Inferior parietal cortex (tissue), 1 donor: ENCODE data around the gene MTREX.

ENCODE experiments used
- DNase-seq: peaks from one replicate; pipeline ENCODE4 v3.0.0-alpha.2; 2016; ENCODE audit errors: extremely low spot score

The MTREX gene

DNA sequence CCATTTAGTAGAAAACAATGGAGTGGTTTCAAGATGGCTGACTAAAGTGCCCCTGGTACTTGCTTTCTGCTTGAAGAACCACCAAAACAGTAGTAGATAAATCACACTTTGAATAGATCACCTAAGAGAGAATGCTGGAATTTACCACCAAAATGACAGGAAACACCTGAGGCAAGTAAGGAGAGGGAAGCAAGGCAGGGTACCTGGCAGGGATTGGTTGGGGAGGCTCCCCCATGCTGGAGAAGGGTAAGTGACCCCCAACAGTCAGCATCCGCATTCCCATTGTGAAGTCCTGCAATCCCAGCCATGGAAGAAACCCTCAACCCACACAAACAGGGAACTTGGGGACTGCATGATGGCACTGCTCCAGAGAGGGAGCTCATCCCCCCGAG lies 121.4 kb downstream of the MTREX start:
- no peak for DNase-seq

DNA sequence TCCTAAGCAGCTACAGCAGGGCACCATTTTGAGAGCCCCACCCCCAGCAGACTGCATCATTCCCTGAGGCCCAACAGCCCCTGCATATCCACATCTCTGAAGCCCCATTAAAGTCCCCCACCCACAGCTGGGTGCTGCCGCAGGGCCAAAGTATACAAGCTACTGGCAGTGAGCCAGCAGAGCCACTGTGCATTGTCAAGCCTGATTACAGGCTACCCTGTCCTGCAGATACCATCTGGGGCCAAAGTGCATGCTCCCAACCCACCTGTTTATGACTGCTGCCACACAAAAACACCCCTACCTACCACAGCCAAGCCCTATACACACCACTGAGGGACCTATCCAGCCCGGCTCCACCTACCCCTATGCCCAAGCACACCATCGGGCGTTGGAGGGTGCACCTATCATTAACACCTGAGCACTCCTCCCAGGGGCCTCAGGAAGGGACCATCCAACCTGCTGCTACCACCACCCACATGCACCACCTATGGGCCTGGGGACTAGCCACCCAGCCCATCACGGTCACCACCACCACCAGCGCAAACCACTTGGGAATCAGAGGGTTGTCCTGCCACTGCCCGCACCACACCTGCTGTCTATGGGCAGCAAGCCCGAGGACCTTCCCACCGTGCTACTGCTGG lies 121.9 kb downstream of the MTREX start:
- DNase-seq = no peak

GRCh38 chr5:55432549-55432948 lies 124.8 kb downstream of the MTREX start:
- no peak for DNase-seq

- DNase-seq = no peak
Measured at GRCh38 chr5:55437452-55437851, 129.7 kb downstream of the MTREX start.

DNA sequence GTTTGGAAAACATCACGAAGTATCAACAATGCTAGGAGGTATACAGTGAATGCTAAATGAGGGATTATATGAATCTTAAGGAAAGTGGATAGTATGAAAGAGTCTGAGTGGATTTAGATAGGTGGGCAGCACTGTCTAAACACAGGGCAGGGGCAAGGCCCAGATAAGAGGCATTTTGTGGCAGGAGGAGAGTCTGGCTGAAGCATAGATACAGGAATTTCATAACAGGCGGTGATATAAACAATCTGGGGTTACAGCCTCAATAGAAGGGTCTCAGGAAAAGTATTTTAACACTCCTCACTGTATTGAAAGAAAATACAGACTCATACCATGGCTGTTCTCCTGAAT lies 130.0 kb downstream of the MTREX start:
- DNase-seq = no peak

DNA sequence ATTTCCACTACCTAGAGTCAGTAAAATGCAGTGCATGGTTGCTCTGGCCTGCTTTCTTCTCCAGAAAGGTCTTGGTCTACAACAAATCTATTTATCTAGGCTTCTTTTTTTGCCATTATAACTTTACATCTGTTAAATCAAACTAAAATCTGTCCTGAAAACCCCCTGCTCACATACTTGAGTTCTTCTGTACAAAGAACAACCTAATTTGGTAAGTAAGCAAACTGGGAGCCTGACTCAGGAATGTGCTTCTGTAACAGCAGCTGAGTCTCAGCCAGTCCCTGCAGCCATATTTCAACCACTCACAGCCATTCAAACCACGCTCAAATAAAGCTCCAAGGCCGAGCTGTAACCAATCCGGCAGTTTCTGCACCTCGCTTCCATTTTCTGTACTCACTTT lies 131.2 kb downstream of the MTREX start:
- no peak for DNase-seq

DNA sequence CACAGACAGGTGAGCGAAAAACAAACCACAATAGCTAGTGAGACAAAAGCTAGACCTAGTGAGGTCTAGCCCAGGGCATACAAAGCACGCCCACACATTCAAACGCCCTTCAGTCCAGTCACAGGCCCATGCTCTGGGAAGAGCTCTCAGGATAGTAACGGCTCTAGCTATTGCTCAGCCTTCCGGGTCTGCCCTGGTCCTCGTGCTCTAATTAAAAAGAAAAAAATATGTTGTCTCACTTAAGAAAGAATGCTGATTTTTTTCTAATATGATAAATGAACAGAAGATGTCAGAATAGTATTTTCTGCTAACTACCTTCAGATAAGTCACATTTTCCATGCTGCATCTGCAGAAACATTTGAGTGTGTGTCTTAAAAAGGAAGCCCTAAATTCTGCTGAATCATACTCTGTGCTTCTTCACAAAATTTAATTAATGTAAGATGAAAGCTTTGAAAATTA lies 132.4 kb downstream of the MTREX start:
- no peak for DNase-seq

DNA sequence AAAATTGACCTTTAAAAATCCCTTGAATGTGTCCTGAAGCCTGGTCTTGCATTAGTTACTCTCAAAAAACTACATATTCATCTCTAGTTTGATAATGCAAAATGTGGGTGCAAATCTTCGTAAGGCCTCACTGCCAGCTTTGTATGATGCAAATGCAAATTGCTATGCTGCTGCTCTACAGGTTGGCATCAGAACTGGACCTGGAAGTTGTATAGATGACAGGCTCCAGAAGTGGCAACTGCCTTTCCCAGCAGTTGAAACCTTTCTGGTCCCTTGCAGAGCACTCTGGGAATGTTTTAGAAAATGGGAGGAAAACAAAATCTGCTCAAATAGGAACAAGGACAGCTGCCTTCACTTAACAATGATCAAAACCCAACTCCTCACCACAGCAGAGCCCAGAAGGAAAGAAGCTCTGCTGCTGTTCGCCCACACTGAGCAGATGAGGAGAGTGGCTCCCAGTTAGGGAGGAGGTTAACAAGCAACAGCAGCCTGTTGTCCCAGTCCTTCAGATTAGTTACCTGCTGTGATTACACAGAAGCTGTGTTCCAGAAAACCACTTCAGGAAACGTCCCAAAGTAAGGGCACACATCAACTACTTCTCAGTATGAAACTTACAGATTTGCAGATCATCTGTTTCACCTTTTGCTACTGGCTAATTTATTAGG lies 133.4 kb downstream of the MTREX start:
- no peak for DNase-seq

DNA sequence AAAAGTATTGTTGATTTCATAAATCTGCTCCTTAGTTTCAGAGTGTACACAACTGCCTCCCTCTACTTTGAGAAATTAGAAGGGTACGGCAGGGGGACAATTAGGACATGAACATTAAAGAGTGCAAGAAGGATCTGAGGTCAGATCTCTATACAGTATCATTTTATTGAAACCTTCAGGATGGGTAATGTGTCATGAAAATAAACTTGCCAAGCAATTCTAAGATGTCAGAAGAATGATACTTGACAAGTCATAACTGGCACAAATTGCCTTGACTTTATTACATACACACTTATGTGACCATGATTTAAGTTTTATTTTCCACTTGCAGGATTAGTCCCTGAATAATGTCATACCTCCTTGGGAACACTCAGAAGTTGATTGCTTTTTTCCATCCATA lies 134.2 kb downstream of the MTREX start:
- DNase-seq = no peak

- DNase-seq = no peak
Measured at GRCh38 chr5:55445791-55446190, 138.0 kb downstream of the MTREX start.

DNA sequence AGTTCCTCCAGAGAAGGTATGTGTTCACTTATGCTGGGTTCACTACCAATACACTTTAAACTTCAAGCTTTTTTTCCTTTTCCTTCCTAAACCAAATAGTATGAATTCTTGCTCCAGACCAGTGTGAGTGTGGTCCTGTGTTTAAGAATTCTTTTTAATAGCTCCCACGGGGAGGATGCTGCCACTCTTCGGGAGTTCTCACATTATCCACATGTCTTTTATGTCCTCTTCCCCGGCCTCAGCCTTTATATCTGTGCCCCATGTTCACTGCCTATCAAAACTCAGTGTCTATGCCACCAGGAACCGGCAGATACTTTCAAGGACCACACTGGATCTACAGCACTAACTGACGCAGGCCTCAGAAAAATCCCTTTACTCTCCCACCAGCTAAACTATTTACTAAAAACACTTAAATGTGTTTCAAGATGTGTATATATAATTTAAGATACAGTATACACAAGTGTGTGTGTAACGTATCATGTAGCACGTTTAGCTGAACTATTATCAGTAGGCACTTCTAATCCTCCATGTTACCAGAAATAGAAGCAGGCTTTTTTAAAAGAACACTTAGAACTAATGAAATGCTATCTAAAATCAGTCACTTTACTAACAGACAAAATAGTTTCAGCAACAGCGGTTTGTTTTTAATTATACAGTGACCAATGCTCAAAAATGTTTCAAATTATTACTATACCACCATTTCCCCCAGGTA lies 139.0 kb downstream of the MTREX start:
- DNase-seq = no peak

GRCh38 chr5:55450050-55450765 lies 142.4 kb downstream of the MTREX start:
- no peak for DNase-seq

DNA sequence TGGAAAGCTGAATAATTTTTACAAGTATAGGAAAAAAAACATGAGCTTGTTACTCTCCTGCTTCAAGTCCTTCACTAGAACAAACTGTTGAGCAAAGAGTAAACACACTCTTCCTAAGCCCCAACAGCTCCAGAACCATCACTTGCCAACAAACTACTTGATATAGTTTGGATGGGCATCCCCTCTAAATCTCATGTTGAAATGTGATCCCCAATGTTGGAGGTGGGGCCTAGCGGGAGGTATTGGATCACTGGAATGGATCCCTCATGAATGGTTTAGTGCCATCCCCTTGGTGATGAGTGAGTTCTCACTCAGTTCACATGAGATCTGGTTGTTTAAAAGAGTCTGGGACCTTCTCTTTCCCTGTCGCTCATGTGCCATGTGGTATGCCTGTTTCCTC lies 144.2 kb downstream of the MTREX start:
- no peak for DNase-seq

- DNase-seq = no peak
Measured at GRCh38 chr5:55453211-55453610, 145.4 kb downstream of the MTREX start.

DNA sequence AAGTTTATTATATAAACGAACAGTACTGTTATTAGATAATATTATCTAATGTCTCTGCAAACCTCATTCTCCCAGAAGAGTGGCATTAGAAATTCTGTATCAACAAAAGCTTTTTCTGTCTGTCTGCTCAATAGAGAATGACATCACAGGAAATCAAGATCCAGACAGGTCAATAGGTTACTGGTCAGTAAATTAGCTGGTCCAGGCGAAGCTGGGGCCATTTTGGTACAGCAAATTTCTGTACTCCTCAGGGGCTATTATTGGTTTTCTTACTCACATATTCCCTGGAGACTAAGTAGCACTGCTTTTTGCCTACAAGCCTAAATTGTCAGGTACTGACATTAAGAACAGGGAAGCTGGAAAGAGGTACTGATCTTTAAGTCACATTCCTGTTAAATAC lies 146.5 kb downstream of the MTREX start:
- DNase-seq = no peak

DNA sequence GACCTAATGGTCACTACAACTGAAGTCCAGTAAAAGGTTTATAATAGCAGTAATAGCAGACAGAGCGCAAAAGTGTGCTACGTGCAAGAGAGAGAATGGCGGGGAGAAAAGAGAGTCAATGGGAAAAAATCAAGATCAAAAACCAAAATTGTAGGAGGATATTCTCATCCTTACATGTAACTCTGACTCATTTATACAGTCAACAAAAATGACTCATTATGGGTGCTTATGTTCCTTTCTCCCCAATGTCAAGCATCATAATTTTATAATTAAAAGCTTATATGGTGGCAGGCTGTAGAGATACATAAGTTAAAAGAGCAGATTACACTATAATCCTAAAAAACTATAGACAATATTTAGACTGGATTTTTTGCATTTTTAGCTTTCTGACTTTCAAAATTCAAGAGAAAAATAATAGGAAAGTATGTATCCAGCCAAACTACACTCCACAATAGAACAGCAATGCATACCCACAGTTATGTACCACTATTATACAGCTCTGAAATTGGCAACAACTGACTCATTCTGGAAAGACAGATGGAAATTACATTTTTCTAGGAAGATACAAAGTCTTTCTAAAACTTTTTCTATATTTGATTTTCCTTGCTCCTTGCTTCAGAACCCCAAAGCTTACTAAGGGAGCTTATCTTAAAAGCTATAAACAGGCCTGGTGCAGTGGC lies 148.6 kb downstream of the MTREX start:
- no peak for DNase-seq

GRCh38 chr5:55459572-55459971 lies 151.8 kb downstream of the MTREX start:
- no peak for DNase-seq

GRCh38 chr5:55463613-55464012 lies 155.8 kb downstream of the MTREX start:
- no peak for DNase-seq

- no peak for DNase-seq
Measured at GRCh38 chr5:55467862-55468551, 160.2 kb downstream of the MTREX start.

DNA sequence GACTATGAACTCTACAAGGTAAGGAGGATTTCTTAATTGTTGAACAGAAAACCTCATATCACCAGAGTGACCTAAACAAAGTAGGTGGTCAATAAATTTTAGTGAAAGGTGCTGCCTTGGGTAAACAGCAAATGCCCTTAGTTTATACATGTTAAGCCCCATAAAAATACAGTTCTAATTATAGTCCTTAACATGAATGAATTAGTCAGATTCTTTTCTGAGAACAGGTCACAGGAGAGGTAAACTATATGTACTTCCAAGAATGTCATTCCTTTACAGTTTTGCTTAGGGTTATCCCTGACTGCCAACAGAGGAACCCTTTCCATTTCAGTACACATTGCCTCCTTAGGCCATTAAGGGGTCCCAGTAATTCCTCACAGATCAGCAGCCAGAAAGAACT lies 162.1 kb downstream of the MTREX start:
- no peak for DNase-seq

DNA sequence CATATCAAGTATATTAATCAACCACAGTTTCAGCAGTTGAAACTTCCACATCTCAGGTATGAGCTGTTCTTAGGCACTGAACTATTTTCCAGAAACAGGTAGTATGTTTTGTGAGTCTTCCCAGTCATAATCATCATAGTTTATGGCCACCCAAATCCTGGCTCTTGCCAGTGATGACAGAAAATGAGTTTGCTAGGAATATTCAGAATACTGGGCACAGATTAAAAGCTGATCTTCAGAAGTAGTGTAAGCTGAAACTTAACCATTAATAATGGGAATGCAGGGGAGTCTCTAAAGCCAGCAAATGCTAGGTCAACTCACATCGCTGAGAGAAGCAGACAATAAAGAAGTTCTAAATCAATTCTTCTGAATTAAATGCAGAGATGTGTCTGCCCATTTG lies 162.5 kb downstream of the MTREX start:
- DNase-seq = no peak
